Lung (tissue), 12 donors: ENCODE data around the gene TOGARAM1. TPM values are rescaled to one million over a fixed set of nuclear protein-coding genes. Genes with fewer than 3 reads are reported as not detected.

Experiments used
- ATAC-seq: fragments of 200-7000 bp; cut with Tn5 transposase; one replicate; pipeline ENCODE4 v1.9.1; 2020; ENCODE audit warnings: moderate number of reproducible peaks; ENCODE audit not compliant: insufficient read depth, low FRiP score
- DNase-seq, 3 donors: peaks; one replicate each; pipeline ENCODE4 v3.0.0-alpha.2; 2013 to 2017
- H3K27ac ChIP-seq, 2 donors: one replicate each; pipeline ENCODE4 v1.5.1; 2013; ENCODE audit warnings: mild to moderate bottlenecking in 2 of 2, moderate library complexity in 2 of 2, control low read depth in 1 of 2, inconsistent platforms in 1 of 2, low read depth in 1 of 2, low read length in 1 of 2
- H3K27me3 ChIP-seq, 3 donors: one replicate each; pipeline ENCODE4 v1.5.1; 2013; ENCODE audit warnings: low read length in 2 of 3; ENCODE audit not compliant: control insufficient read depth in 3 of 3, insufficient read depth in 3 of 3
- H3K36me3 ChIP-seq, 4 donors: one replicate each; pipeline ENCODE4 v1.5.1; 2013; ENCODE audit warnings: low read length in 4 of 4, mild to moderate bottlenecking in 1 of 4, moderate library complexity in 1 of 4; ENCODE audit not compliant: control insufficient read depth in 4 of 4, insufficient read depth in 4 of 4
- H3K4me1 ChIP-seq, 5 donors: one replicate each; pipeline ENCODE4 v1.5.1; 2013; ENCODE audit warnings: low read length in 5 of 5, mild to moderate bottlenecking in 2 of 5, moderate library complexity in 1 of 5; ENCODE audit not compliant: control insufficient read depth in 5 of 5, insufficient read depth in 5 of 5
- H3K4me3 ChIP-seq: one replicate; pipeline ENCODE4 v1.5.1; 2013; ENCODE audit warnings: mild to moderate bottlenecking, control low read depth, moderate library complexity
- H3K9ac ChIP-seq, 2 donors: one replicate each; pipeline ENCODE4 v1.5.1; 2013; ENCODE audit warnings: low read length in 2 of 2, control low read depth in 1 of 2; ENCODE audit not compliant: insufficient read depth in 1 of 2
- H3K9me3 ChIP-seq, 4 donors: one replicate each; pipeline ENCODE4 v1.5.1; 2013; ENCODE audit warnings: low read length in 3 of 4, mild to moderate bottlenecking in 1 of 4, moderate library complexity in 1 of 4; ENCODE audit not compliant: control insufficient read depth in 4 of 4, insufficient read depth in 3 of 4
- CTCF ChIP-seq: IDR thresholded peaks from 2 replicates; pipeline ENCODE4 v1.5.1; 2012; ENCODE audit warnings: mild to moderate bottlenecking; ENCODE audit errors: control extremely low read depth, extremely low read depth
- WGBS, 2 donors: extraction: QIAGEN DNeasy Blood & Tissue Kit; methylation state at CpG; one replicate each; pipeline ENCODE4 v1.1.7; 2013; 5-methylcytosine and 5-hydroxymethylcytosine counted together
- polyA plus RNA-seq, 2 donors: library from polyadenylated mRNA; stranded (reverse); fragments of 200-250 nt; gene quantifications; one replicate each; pipeline ENCODE4 v1.2.1, GENCODE V29; 2013
- total RNA-seq, 2 donors: library from RNA; depleted of rRNA in 1 of 2; stranded (reverse); fragments of >200 nt in 1 of 2; gene quantifications; one replicate each; pipeline ENCODE4 v1.2.1, GENCODE V29; 2014 to 2021
- donor health status: control.
- donor health status: control.
- donor health status: Bipolar disorder and iron deficiency.
- donor health status: healthy.
- donor health status: DM: yes; HTN: yes; CAD: no.

Gene TOGARAM1
- total and polyA plus RNA-seq, 4 donors: 4.2 to 52.0 (median 11.4) TPM

- H3K9ac ChIP-seq: no peak overlapping the region
- 76 to 81% methylated on average over 6 of the region's 6 CpGs for WGBS, 2 donors
- peaks cover 12 to 49% (median 32%) of the 10 kb centered on the region in 4 donors for H3K36me3 ChIP-seq
- H3K4me1 ChIP-seq: peaks cover 0 to 4% (median 0%) of the 10 kb centered on the region in 5 donors
- H3K27ac ChIP-seq: no peak overlapping the region
- H3K4me3 ChIP-seq: no peak overlapping the region
- H3K27me3 ChIP-seq: no peaks in the 10 kb centered on the region
- H3K9me3 ChIP-seq: peaks cover 0 to 2% (median 0%) of the 10 kb centered on the region in 4 donors
- no peak for TF ChIP-seq CTCF
- DNase-seq (peak in 2 of 3 donors; percentile 42 to 44), ATAC-seq (no peak)
Observed at GRCh38 chr14:45112896-45113781, 151.1 kb downstream of the TOGARAM1 start.

- Histone ChIP-seq H3K27ac (no peak overlapping the region), H3K9ac (no peak overlapping the region), H3K9me3 (peaks cover 0 to 2% (median 0%) of the 10 kb centered on the region in 4 donors), H3K4me3 (no peak overlapping the region), H3K36me3 (peaks cover 10 to 52% (median 32%) of the 10 kb centered on the region in 4 donors), H3K27me3 (no peaks in the 10 kb centered on the region), H3K4me1 (peaks cover 0 to 4% (median 0%) of the 10 kb centered on the region in 5 donors)
- ATAC-seq (no peak), DNase-seq (no peak)
- TF ChIP-seq CTCF: no peak
- WGBS, 2 donors: 76 to 86% methylated on average over 3 of the region's 3 CpGs
Observed at GRCh38 chr14:45114327-45114726, 152.3 kb downstream of the TOGARAM1 start.

GRCh38 chr14:45118594-45118993 lies 156.6 kb downstream of the TOGARAM1 start:
- peaks cover 10 to 51% (median 21%) of the 10 kb centered on the region in 4 donors for H3K36me3 ChIP-seq
- ATAC-seq (no peak), DNase-seq (no peak)
- no peaks in the 10 kb centered on the region for H3K27me3 ChIP-seq
- no peak overlapping the region for H3K9ac ChIP-seq
- no peak for TF ChIP-seq CTCF
- H3K27ac ChIP-seq: no peak overlapping the region
- WGBS, 2 donors: 93 to 95% methylated on average over 6 of the region's 6 CpGs
- H3K4me3 ChIP-seq: no peak overlapping the region
- H3K4me1 ChIP-seq: peaks cover 0 to 1% (median 0%) of the 10 kb centered on the region in 5 donors
- H3K9me3 ChIP-seq: no peaks in the 10 kb centered on the region
